GM23338 (cell line): ENCODE results near the gene YPEL3.

ENCODE experiments used
- CREB1 ChIP-seq: fragments of 250-450 bp; sonication (Bioruptor Pico); IDR thresholded peaks from 2 replicates; pipeline ENCODE4 v1.5.0; 2020; ENCODE audit warnings: low read depth, mild to moderate bottlenecking, moderate library complexity
- EZH2 ChIP-seq: fragments of 200-600 bp; sonication (generic); IDR thresholded peaks from one replicate; pipeline ENCODE4 v1.8.0; 2017; ENCODE audit warnings: antibody characterized with exemption, mild to moderate bottlenecking, low read depth; ENCODE audit not compliant: unreplicated experiment
- EZH2phosphoT487 ChIP-seq: fragments of 200-600 bp; sonication (generic); IDR thresholded peaks from one replicate; pipeline ENCODE4 v1.8.1; 2018; ENCODE audit warnings: antibody characterized with exemption; ENCODE audit not compliant: unreplicated experiment
- JUNB ChIP-seq: IDR thresholded peaks from one replicate; pipeline ENCODE4 v1.6.1; 2016; ENCODE audit warnings: antibody characterized with exemption; ENCODE audit not compliant: unreplicated experiment
- NANOG ChIP-seq: IDR thresholded peaks from 2 replicates; pipeline ENCODE4 v1.6.1; 2016; ENCODE audit warnings: antibody characterized with exemption, borderline replicate concordance
- POLR2AphosphoS5 ChIP-seq: IDR thresholded peaks from 2 replicates; pipeline ENCODE4 v1.6.1; 2016; ENCODE audit warnings: antibody characterized with exemption, low read depth
- ZNF462 ChIP-seq: fragments of 250-450 bp; sonication (Bioruptor Pico); IDR thresholded peaks from 2 replicates; pipeline ENCODE4 v1.5.0; 2020; ENCODE audit warnings: mild to moderate bottlenecking, moderate library complexity
- TF ChIP-seq, protein P1 (sequence below): IDR thresholded peaks from one replicate; pipeline ENCODE4 v1.6.1; 2018; ENCODE audit warnings: antibody characterized with exemption; ENCODE audit not compliant: unreplicated experiment
- TF ChIP-seq, protein P2 (sequence below), 2 experiments: fragments of 200-600 bp in 1 of 2; sonication (generic) in 1 of 2; conservative IDR thresholded peaks; 2 replicates each; pipeline versions ENCODE4 v1.5.1 to v1.6.1; 2016 to 2017; ENCODE audit warnings: antibody characterized with exemption in 2 of 2, low read depth in 2 of 2, mild to moderate bottlenecking in 2 of 2, moderate library complexity in 1 of 2

GRCh38 chr16:30096105-30096861 is at the start of gene YPEL3:
- TF ChIP-seq POLR2AphosphoS5 (peak; percentile 59; the same call in 1 of the 2 replicates), EZH2 (no peak), EZH2phosphoT487 (no peak), CREB1 (CRISPR knock-in tag) (peak; percentile 52), NANOG (no peak), JUNB (no peak), ZNF462 (no peak)
- TF ChIP-seq, protein P1, sequence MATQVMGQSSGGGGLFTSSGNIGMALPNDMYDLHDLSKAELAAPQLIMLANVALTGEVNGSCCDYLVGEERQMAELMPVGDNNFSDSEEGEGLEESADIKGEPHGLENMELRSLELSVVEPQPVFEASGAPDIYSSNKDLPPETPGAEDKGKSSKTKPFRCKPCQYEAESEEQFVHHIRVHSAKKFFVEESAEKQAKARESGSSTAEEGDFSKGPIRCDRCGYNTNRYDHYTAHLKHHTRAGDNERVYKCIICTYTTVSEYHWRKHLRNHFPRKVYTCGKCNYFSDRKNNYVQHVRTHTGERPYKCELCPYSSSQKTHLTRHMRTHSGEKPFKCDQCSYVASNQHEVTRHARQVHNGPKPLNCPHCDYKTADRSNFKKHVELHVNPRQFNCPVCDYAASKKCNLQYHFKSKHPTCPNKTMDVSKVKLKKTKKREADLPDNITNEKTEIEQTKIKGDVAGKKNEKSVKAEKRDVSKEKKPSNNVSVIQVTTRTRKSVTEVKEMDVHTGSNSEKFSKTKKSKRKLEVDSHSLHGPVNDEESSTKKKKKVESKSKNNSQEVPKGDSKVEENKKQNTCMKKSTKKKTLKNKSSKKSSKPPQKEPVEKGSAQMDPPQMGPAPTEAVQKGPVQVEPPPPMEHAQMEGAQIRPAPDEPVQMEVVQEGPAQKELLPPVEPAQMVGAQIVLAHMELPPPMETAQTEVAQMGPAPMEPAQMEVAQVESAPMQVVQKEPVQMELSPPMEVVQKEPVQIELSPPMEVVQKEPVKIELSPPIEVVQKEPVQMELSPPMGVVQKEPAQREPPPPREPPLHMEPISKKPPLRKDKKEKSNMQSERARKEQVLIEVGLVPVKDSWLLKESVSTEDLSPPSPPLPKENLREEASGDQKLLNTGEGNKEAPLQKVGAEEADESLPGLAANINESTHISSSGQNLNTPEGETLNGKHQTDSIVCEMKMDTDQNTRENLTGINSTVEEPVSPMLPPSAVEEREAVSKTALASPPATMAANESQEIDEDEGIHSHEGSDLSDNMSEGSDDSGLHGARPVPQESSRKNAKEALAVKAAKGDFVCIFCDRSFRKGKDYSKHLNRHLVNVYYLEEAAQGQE = no peak
- TF ChIP-seq, protein P2, sequence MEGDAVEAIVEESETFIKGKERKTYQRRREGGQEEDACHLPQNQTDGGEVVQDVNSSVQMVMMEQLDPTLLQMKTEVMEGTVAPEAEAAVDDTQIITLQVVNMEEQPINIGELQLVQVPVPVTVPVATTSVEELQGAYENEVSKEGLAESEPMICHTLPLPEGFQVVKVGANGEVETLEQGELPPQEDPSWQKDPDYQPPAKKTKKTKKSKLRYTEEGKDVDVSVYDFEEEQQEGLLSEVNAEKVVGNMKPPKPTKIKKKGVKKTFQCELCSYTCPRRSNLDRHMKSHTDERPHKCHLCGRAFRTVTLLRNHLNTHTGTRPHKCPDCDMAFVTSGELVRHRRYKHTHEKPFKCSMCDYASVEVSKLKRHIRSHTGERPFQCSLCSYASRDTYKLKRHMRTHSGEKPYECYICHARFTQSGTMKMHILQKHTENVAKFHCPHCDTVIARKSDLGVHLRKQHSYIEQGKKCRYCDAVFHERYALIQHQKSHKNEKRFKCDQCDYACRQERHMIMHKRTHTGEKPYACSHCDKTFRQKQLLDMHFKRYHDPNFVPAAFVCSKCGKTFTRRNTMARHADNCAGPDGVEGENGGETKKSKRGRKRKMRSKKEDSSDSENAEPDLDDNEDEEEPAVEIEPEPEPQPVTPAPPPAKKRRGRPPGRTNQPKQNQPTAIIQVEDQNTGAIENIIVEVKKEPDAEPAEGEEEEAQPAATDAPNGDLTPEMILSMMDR (conservative IDR thresholded peaks at IDR 0.05; ENCODE audit: low read depth in 2 of 2) = no peak
